Vagina (tissue), 2 donors: ENCODE results near the gene SLC9A4. TPM values are rescaled to one million over a fixed set of nuclear protein-coding genes. Genes with fewer than 3 reads are reported as not detected.

Source experiments
- DNase-seq, 2 donors: peaks; one replicate each; pipeline ENCODE4 v3.0.0-alpha.2; 2017; ENCODE audit errors: extremely low spot score in 2 of 2
- H3K27ac ChIP-seq: fragments of 200-600 bp; sonication (generic); one replicate; pipeline ENCODE4 v1.5.1; 2019
- H3K27me3 ChIP-seq: fragments of 200-600 bp; sonication (generic); one replicate; pipeline ENCODE4 v1.5.1; 2019
- H3K36me3 ChIP-seq, 2 donors: fragments of 200-600 bp; sonication (generic); one replicate each; pipeline ENCODE4 v1.5.1; 2017 to 2019
- H3K4me1 ChIP-seq: fragments of 200-600 bp; sonication (generic); one replicate; pipeline ENCODE4 v1.5.1; 2019
- H3K4me3 ChIP-seq, 2 donors: fragments of 200-600 bp; sonication (generic); 1 replicate in 1 of 2; 2 replicates in 1 of 2; pipeline ENCODE4 v1.5.1; 2016 to 2019
- H3K9me3 ChIP-seq: fragments of 200-600 bp; sonication (generic); one replicate; pipeline ENCODE4 v1.5.1; 2019
- CTCF ChIP-seq, 3 experiments: fragments of 450-650 bp in 2 of 3; fragments of 200-600 bp in 1 of 3; sonication (generic) in 1 of 3; IDR thresholded peaks; one replicate each; pipeline ENCODE4 v1.5.1; 2017 to 2019; ENCODE audit warnings: antibody characterized with exemption in 3 of 3, mild to moderate bottlenecking in 2 of 3, moderate library complexity in 2 of 3
- POLR2A ChIP-seq, 2 donors: fragments of 450-650 bp; IDR thresholded peaks; one replicate each; pipeline ENCODE4 v1.6.1; 2017; ENCODE audit warnings: antibody characterized with exemption in 2 of 2, mild to moderate bottlenecking in 2 of 2, moderate library complexity in 2 of 2
- POLR2AphosphoS5 ChIP-seq, 2 donors: sonication (generic); formaldehyde crosslinking; IDR thresholded peaks; one replicate each; pipeline ENCODE4 v1.9.0; 2017; ENCODE audit warnings: antibody characterized with exemption in 2 of 2, mild to moderate bottlenecking in 2 of 2, low read depth in 1 of 2; ENCODE audit not compliant: insufficient read depth in 1 of 2
- intact Hi-C: fragments of 100-400 bp; cut with DNase I; formaldehyde crosslinking; loops from one replicate; pipeline ENCODE4 v1.15.1; 2023
- total RNA-seq: library from RNA; depleted of rRNA; stranded (reverse); fragments of >200 nt; gene quantifications from one replicate; pipeline ENCODE4 v1.2.3, GENCODE V29; 2016

The SLC9A4 gene
- total RNA-seq, 1 donor from 2014 or later: not detected

- no peak for TF ChIP-seq POLR2A (IDR thresholded peaks at IDR 0.05)
- TF ChIP-seq POLR2AphosphoS5 (IDR thresholded peaks at IDR 0.05; ENCODE audit: insufficient read depth in 1 of 2, low read depth in 1 of 2): no peak
- Histone ChIP-seq H3K4me3 (no peak overlapping the region), H3K27ac (no peak overlapping the region), H3K36me3 (no peaks in the 10 kb centered on the region), H3K4me1 (no peaks in the 10 kb centered on the region), H3K27me3 (no peaks in the 10 kb centered on the region), H3K9me3 (no peaks in the 10 kb centered on the region)
- intact Hi-C loops: no loop called here
- no peak for DNase-seq
Observed at GRCh38 chr2:102520801-102521200, 47.8 kb downstream of the SLC9A4 start.

GRCh38 chr2:102522162-102522561, 49.1 kb downstream of the SLC9A4 start:
- no peak for DNase-seq
- TF ChIP-seq POLR2AphosphoS5 (IDR thresholded peaks at IDR 0.05; ENCODE audit: insufficient read depth in 1 of 2, low read depth in 1 of 2) (no peak), POLR2A (IDR thresholded peaks at IDR 0.05) (no peak), CTCF (IDR thresholded peaks at IDR 0.05) (no peak)
- intact Hi-C loops: no loop called here
- Histone ChIP-seq H3K27ac (no peak overlapping the region), H3K36me3 (no peaks in the 10 kb centered on the region), H3K27me3 (no peaks in the 10 kb centered on the region), H3K4me1 (no peaks in the 10 kb centered on the region), H3K9me3 (no peaks in the 10 kb centered on the region), H3K4me3 (no peak overlapping the region)

GRCh38 chr2:102522890-102523289, 49.9 kb downstream of the SLC9A4 start:
- H3K36me3 ChIP-seq: no peaks in the 10 kb centered on the region
- no peak overlapping the region for H3K4me3 ChIP-seq
- no peak for TF ChIP-seq POLR2AphosphoS5 (IDR thresholded peaks at IDR 0.05; ENCODE audit: insufficient read depth in 1 of 2, low read depth in 1 of 2)
- no peak for TF ChIP-seq CTCF (IDR thresholded peaks at IDR 0.05)
- TF ChIP-seq POLR2A (IDR thresholded peaks at IDR 0.05): no peak
- DNase-seq: no peak
- no peaks in the 10 kb centered on the region for H3K27me3 ChIP-seq
- H3K9me3 ChIP-seq: no peaks in the 10 kb centered on the region
- intact Hi-C loops: no loop called here
- H3K4me1 ChIP-seq: no peaks in the 10 kb centered on the region
- no peak overlapping the region for H3K27ac ChIP-seq

GRCh38 chr2:102523651-102524050, 50.6 kb downstream of the SLC9A4 start:
- TF ChIP-seq POLR2A (IDR thresholded peaks at IDR 0.05) (no peak), POLR2AphosphoS5 (IDR thresholded peaks at IDR 0.05; ENCODE audit: insufficient read depth in 1 of 2, low read depth in 1 of 2) (no peak), CTCF (IDR thresholded peaks at IDR 0.05) (no peak)
- H3K27ac ChIP-seq: no peak overlapping the region
- no peak for DNase-seq
- intact Hi-C loops: no loop called here
- H3K27me3 ChIP-seq: no peaks in the 10 kb centered on the region
- no peak overlapping the region for H3K4me3 ChIP-seq
- no peaks in the 10 kb centered on the region for H3K36me3 ChIP-seq
- H3K9me3 ChIP-seq: no peaks in the 10 kb centered on the region
- H3K4me1 ChIP-seq: no peaks in the 10 kb centered on the region

GRCh38 chr2:102527086-102527485, 54.1 kb downstream of the SLC9A4 start:
- H3K27me3 ChIP-seq: no peaks in the 10 kb centered on the region
- intact Hi-C loops: no loop called here
- H3K36me3 ChIP-seq: no peaks in the 10 kb centered on the region
- no peak overlapping the region for H3K27ac ChIP-seq
- H3K9me3 ChIP-seq: no peaks in the 10 kb centered on the region
- no peak for DNase-seq
- TF ChIP-seq POLR2A (IDR thresholded peaks at IDR 0.05) (no peak), CTCF (IDR thresholded peaks at IDR 0.05) (no peak), POLR2AphosphoS5 (IDR thresholded peaks at IDR 0.05; ENCODE audit: insufficient read depth in 1 of 2, low read depth in 1 of 2) (no peak)
- H3K4me3 ChIP-seq: no peak overlapping the region
- H3K4me1 ChIP-seq: no peaks in the 10 kb centered on the region
